Choroid plexus epithelial cell (primary cell): Measurements from ENCODE around the gene MICAL1.
A peak's percentile ranks its signal among the peaks of the same experiment; 100 is the strongest.

Source experiments
- DNase-seq: peaks from one replicate; pipeline ENCODE4 v3.0.0-alpha.2; 2010; ENCODE audit warnings: low read depth
- H3K4me3 ChIP-seq: 2 replicates; pipeline ENCODE4 v1.5.1; 2011; ENCODE audit warnings: low read depth, mild to moderate bottlenecking, control low read depth, low read length, moderate library complexity
- TF ChIP-seq, protein P1 (sequence below): conservative IDR thresholded peaks from 2 replicates; pipeline ENCODE4 v1.5.1; 2011; ENCODE audit warnings: low read depth, mild to moderate bottlenecking, control low read depth, inconsistent platforms, low read length, moderate library complexity

Gene MICAL1

DNA sequence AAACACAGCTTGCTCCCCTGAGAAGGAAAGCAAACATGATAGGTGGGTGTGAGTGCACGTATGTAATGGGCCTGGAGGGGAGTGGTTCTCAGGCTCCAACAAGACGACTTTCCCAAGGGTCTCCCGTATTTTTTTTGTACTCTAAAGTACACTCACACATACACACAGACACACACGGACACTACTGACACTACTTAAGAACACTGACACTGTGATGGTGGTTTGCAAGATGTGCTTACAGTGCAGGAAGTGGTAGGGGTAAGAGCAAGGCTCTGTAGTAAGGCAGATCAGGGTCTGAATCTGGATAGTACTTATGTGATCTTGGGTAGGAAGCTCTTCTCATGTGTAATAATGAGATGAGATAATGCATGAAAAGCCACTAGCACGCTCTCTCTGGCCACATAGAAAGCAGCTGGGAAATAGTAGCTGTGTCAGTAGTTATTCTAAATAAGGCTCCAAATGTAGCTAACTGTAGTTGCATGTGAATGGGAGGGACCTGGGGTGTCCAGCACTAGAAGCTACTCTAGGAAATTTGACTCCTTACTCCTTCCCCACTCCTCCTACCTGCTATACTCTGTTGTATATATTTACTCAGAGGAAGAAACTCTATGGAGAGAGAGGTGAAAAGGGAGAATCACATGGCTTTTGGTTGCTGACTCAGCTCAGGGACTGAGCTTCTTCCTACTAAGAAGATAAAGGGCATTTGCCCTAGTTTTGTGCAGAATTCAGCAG is 35.8 kb upstream of the MICAL1 start:
- DNase-seq: peak; percentile 71
- TF ChIP-seq, protein P1, sequence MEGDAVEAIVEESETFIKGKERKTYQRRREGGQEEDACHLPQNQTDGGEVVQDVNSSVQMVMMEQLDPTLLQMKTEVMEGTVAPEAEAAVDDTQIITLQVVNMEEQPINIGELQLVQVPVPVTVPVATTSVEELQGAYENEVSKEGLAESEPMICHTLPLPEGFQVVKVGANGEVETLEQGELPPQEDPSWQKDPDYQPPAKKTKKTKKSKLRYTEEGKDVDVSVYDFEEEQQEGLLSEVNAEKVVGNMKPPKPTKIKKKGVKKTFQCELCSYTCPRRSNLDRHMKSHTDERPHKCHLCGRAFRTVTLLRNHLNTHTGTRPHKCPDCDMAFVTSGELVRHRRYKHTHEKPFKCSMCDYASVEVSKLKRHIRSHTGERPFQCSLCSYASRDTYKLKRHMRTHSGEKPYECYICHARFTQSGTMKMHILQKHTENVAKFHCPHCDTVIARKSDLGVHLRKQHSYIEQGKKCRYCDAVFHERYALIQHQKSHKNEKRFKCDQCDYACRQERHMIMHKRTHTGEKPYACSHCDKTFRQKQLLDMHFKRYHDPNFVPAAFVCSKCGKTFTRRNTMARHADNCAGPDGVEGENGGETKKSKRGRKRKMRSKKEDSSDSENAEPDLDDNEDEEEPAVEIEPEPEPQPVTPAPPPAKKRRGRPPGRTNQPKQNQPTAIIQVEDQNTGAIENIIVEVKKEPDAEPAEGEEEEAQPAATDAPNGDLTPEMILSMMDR: no peak
- no peak overlapping the region for H3K4me3 ChIP-seq

DNA sequence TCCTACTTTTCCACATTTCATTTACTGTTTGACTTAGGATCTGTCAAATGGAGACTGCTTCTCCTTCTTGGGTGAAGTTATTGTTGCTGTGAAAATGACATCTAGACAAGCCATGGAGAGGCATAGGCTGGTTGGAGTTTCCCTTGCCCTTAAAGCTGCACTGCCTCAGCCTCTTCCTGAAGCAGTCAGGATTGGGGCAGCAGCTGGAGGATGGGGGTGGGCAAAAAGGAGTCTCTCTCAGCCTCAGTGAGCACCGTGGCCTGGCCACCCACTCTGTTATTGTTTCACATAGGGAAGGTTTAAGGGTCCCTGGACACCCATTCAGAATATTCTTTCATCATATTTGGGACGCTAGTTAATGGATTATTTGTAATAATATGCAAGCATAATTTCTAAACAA is 35.1 kb upstream of the MICAL1 start:
- TF ChIP-seq, protein P1: no peak
- DNase-seq: no peak
- no peak overlapping the region for H3K4me3 ChIP-seq

DNA sequence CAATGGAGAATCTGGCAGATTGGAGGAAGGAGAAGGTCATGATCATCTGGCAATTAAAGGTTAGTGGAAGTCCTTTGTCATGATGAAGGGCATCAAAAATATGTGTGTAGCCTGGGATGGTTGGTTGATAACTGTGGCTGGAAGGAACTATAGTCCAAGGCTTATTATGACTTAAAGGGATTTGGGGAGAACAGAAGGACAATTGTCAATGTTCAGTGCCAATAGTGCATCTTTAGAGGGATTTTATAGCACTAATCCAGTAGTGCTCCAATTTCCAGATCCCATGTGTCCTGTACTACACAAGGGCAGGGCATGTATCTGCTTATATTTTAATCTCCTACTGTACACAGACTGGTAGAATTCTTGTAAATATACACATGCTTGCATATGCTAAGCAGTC is 32.4 kb upstream of the MICAL1 start:
- no peak for DNase-seq
- TF ChIP-seq, protein P1: no peak
- H3K4me3 ChIP-seq: no peak overlapping the region

DNA sequence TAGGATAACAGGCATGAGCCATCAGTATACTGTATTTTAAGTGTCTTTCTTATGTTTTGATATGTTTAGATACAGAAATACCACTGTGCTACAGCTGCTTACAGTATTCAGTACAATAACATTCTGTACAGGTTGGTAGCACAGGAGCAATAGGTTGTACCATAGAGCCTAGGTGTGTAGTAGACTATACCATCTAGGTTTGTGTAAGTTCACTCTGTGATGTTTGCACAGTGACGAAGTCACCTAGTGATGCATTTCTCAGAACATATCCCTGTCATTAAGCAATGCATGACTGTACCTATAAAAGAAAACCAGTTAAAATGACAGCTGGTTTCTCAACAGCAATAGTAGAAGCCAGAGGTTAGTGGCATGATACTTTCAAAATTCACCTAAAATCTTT is 30.5 kb upstream of the MICAL1 start:
- no peak overlapping the region for H3K4me3 ChIP-seq
- TF ChIP-seq, protein P1: no peak
- no peak for DNase-seq

DNA sequence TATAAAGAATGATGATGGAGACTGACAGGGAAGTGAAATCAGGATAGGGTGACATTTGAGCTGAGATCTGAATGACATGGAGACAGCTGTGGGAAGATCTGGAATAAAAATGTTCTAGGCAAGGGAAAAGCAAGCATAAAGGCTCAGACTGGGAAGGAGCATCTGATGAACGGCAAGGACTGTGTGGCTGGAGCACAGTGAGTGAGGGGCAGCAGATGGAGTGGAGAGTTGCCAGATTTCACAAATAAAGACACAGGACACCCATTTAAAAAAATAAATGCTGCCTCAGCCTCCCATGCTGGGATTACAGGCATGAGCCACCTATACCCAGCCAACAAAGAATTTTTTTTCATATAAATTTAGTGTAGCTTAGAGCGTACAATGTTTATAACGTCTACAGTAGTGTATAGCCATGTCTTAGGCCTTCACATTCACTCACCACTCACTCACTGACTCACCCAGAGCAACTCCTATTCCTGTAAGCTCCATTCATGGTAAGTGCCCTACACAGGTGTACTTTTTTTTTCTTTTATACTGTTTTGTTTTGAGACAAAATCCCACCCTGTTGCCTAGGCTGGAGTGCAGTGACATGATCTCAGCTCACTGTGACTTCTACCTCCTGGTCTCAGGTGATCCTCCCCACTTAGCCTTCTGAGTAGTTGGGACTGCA is 29.8 kb upstream of the MICAL1 start:
- TF ChIP-seq, protein P1: no peak
- no peak for DNase-seq

DNA sequence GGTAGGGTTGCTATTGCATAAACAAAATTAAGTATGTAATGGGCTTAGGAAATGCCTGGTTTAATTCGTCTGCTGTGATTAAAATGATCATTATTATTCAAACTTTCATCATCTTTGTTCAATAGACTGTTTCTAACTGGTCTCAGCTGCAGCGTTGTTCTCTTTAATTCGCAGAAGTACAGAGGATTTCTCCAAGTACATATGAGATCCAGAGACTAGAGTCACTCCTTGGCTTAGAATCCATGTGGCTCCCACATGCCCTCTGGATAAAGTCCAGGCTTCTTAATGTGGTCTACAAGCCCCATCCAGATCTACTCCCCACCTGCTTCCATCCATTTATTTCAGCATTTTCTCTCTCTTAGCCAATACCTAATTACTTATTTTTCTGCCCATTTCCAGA is 28.6 kb upstream of the MICAL1 start:
- no peak overlapping the region for H3K4me3 ChIP-seq
- no peak for DNase-seq
- TF ChIP-seq, protein P1: no peak

More for the DNA sequence above, 29.8 kb upstream of the MICAL1 start:
- H3K4me3 ChIP-seq: no peak overlapping the region

DNA sequence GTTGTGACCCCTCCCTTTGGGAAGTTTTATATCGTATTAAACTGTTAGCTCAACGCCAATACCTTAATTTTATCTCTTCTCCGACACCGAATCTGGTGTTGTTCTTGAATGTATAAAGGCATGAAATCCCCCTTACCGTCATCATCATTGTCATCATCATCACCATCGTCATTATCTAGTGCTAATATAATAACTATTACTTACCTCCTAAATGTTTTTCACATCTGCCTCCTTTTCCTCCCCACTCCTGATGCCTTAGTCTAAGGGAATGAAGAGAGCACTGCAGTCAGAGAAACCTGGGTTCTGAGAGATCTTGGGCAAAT is 28.1 kb upstream of the MICAL1 start:
- TF ChIP-seq, protein P1: no peak
- peak; percentile 28 for DNase-seq
- peak overlapping the region; percentile 81 for H3K4me3 ChIP-seq
